PC-9 (cell line): Measurements from ENCODE around the gene PINLYP. TPM values are rescaled to one million over a fixed set of nuclear protein-coding genes. Genes with fewer than 3 reads are reported as not detected.

Experiments used
- BruUV-seq: library from RNA; stranded (reverse); fragments of 400-500 nt; replicated peaks from 2 replicates; lab custom pipeline; 2021; lab: Mats Ljungman, UMichigan
- CTCF ChIA-PET: fragments of 300-600 bp; sonication (Branson Sonifier 250); formaldehyde crosslinking; loops from one replicate; lab custom pipeline; 2022; ENCODE audit warnings: antibody characterized with exemption; lab: Charles Lee
- POLR2A ChIA-PET: fragments of 300-600 bp; sonication (Branson Sonifier 250); formaldehyde crosslinking; loops from one replicate; lab custom pipeline; 2022; ENCODE audit warnings: antibody characterized with exemption; ENCODE audit not compliant: unreplicated experiment; lab: Charles Lee
- DNase-seq, 2 experiments: peaks; one replicate each; pipeline versions ENCODE4 v3.0.0 to v3.0.0-alpha.2; 2015 to 2022; ENCODE audit warnings: mixed read lengths in 1 of 2
- H2AFZ ChIP-seq: fragments of 200-600 bp; sonication (generic); 2 replicates; pipeline ENCODE4 v1.8.1; 2017; ENCODE audit warnings: antibody characterized with exemption
- H3F3A ChIP-seq: fragments of 200-600 bp; sonication (generic); 2 replicates; pipeline ENCODE4 v1.8.1; 2017; ENCODE audit warnings: antibody characterized with exemption, mild to moderate bottlenecking, low read depth; ENCODE audit not compliant: insufficient read depth
- H3K27ac ChIP-seq: fragments of 200-600 bp; sonication (generic); 2 replicates; pipeline ENCODE4 v1.6.1; 2016; ENCODE audit warnings: mixed run types
- H3K27me3 ChIP-seq: fragments of 200-600 bp; sonication (generic); 2 replicates; pipeline ENCODE4 v1.6.1; 2016; ENCODE audit warnings: low read depth, mixed run types; ENCODE audit not compliant: insufficient read depth
- H3K36me3 ChIP-seq: fragments of 200-600 bp; sonication (generic); 2 replicates; pipeline ENCODE4 v1.6.1; 2016; ENCODE audit warnings: low read depth, mixed run types
- H3K4me1 ChIP-seq: fragments of 200-600 bp; sonication (generic); replicated peaks from 2 replicates; pipeline ENCODE4 v1.6.1; 2016; ENCODE audit warnings: mixed run types; ENCODE audit not compliant: insufficient read depth
- H3K4me2 ChIP-seq: fragments of 200-600 bp; sonication (generic); 2 replicates; pipeline ENCODE4 v1.6.1; 2017; ENCODE audit warnings: mixed run types
- H3K4me3 ChIP-seq: fragments of 200-600 bp; sonication (generic); 2 replicates; pipeline ENCODE4 v1.6.1; 2016; ENCODE audit warnings: mixed run types
- H3K79me2 ChIP-seq: fragments of 200-600 bp; sonication (generic); 2 replicates; pipeline ENCODE4 v1.6.1; 2017; ENCODE audit warnings: low read depth, mixed run types
- H3K9me2 ChIP-seq: fragments of 200-600 bp; sonication (generic); 2 replicates; pipeline ENCODE4 v1.8.1; 2017; ENCODE audit warnings: mild to moderate bottlenecking; ENCODE audit not compliant: insufficient read depth
- H3K9me3 ChIP-seq: fragments of 200-600 bp; sonication (generic); 2 replicates; pipeline ENCODE4 v1.8.1; 2016; ENCODE audit warnings: low read depth; ENCODE audit not compliant: insufficient read depth
- H4K20me1 ChIP-seq: fragments of 200-600 bp; sonication (generic); 2 replicates; pipeline ENCODE4 v1.8.1; 2017; ENCODE audit not compliant: insufficient read depth
- CTCF ChIP-seq: fragments of 200-600 bp; sonication (generic); conservative IDR thresholded peaks from 2 replicates; pipeline ENCODE4 v1.6.1; 2017; ENCODE audit warnings: mixed run types, antibody characterized with exemption, mild to moderate bottlenecking, moderate library complexity
- EZH2 ChIP-seq: fragments of 200-600 bp; sonication (generic); IDR thresholded peaks from 2 replicates; pipeline ENCODE4 v1.8.0; 2017; ENCODE audit warnings: antibody characterized with exemption, low read depth
- intact Hi-C: fragments of 100-400 bp; cut with micrococcal nuclease; formaldehyde crosslinking; loops from one replicate; pipeline ENCODE4 v1.10.0; 2022; ENCODE audit not compliant: unreplicated experiment
- total RNA-seq: library from RNA; stranded (reverse); gene quantifications from 2 replicates; pipeline ENCODE4 v1.2.3, GENCODE V29; 2021

Gene PINLYP
- total RNA-seq, 1 experiment from 2014 or later = 2.0 TPM

- no peak for DNase-seq
- no peaks in the 10 kb centered on the region for H4K20me1 ChIP-seq
- H3K4me3 ChIP-seq = no peak overlapping the region
- no peaks in the 10 kb centered on the region for H3K4me1 ChIP-seq
- H2AFZ ChIP-seq = no peak overlapping the region
- BruUV-seq = no TSS peak
- H3K27ac ChIP-seq = no peak overlapping the region
- intact Hi-C loops = no loop called here
- ChIA-PET POLR2A (no interaction called here), CTCF (no interaction called here)
- no peak for TF ChIP-seq EZH2
- no peak for TF ChIP-seq CTCF
- no peak overlapping the region for H3K4me2 ChIP-seq
- H3K36me3 ChIP-seq = no peaks in the 10 kb centered on the region
- peaks cover 7% of the 10 kb centered on the region; the same call in 1 of the 2 replicates for H3F3A ChIP-seq
- no peaks in the 10 kb centered on the region for H3K27me3 ChIP-seq
- H3K79me2 ChIP-seq = no peaks in the 10 kb centered on the region
- H3K9me2 ChIP-seq = no peaks in the 10 kb centered on the region
- no peaks in the 10 kb centered on the region for H3K9me3 ChIP-seq
These were observed 35.2 kb upstream of the PINLYP start for GRCh38 chr19:43540381-43540780.

GRCh38 chr19:43541920-43542650, 33.5 kb upstream of the PINLYP start:
- Histone ChIP-seq H3K27me3 (no peaks in the 10 kb centered on the region), H3K9me3 (no peaks in the 10 kb centered on the region), H3K4me1 (no peaks in the 10 kb centered on the region), H2AFZ (no peak overlapping the region), H3K79me2 (no peaks in the 10 kb centered on the region), H4K20me1 (no peaks in the 10 kb centered on the region), H3K36me3 (no peaks in the 10 kb centered on the region), H3K9me2 (no peaks in the 10 kb centered on the region), H3K4me2 (no peak overlapping the region), H3K27ac (no peak overlapping the region), H3F3A (no peaks in the 10 kb centered on the region), H3K4me3 (no peak overlapping the region)
- ChIA-PET CTCF (no interaction called here), POLR2A (no interaction called here)
- no peak for DNase-seq
- no TSS peak for BruUV-seq
- TF ChIP-seq EZH2 = no peak
- no peak for TF ChIP-seq CTCF
- intact Hi-C loops = no loop called here

- intact Hi-C loops = no loop called here
- no peak overlapping the region for H3K4me3 ChIP-seq
- no peaks in the 10 kb centered on the region for H3K9me3 ChIP-seq
- no peaks in the 10 kb centered on the region for H3K27me3 ChIP-seq
- no peak for TF ChIP-seq EZH2
- no peak for TF ChIP-seq CTCF
- H3K27ac ChIP-seq = no peak overlapping the region
- CTCF ChIA-PET = no interaction called here
- H3K79me2 ChIP-seq = no peaks in the 10 kb centered on the region
- no peak overlapping the region for H3K4me2 ChIP-seq
- H3K9me2 ChIP-seq = no peaks in the 10 kb centered on the region
- BruUV-seq = no TSS peak
- POLR2A ChIA-PET = no interaction called here
- DNase-seq = no peak
- H3K36me3 ChIP-seq = no peaks in the 10 kb centered on the region
- H3F3A ChIP-seq = no peaks in the 10 kb centered on the region
- H2AFZ ChIP-seq = no peak overlapping the region
- H4K20me1 ChIP-seq = no peaks in the 10 kb centered on the region
- H3K4me1 ChIP-seq = no peaks in the 10 kb centered on the region
These were observed 31.5 kb upstream of the PINLYP start for GRCh38 chr19:43544077-43544476.
